ENCODE results near the gene FSTL4. TPM values are rescaled to one million over a fixed set of nuclear protein-coding genes. Genes with fewer than 3 reads are reported as not detected.

Gene FSTL4
- total RNA-seq, 6 donors from 2014 or later: 0.49 to 4.6 (median 1.1) TPM

- no peaks in the 10 kb centered on the region for H3K9me3 ChIP-seq
- no peaks in the 10 kb centered on the region for H3K36me3 ChIP-seq
- no peak for DNase-seq
- no peak overlapping the region for H3K27ac ChIP-seq
- ATAC-seq (ENCODE audit: low FRiP score in 2 of 2): no peak
- TF ChIP-seq EP300 (IDR thresholded peaks at IDR 0.05) (no peak), CTCF (IDR thresholded peaks at IDR 0.05) (no peak), POLR2AphosphoS5 (IDR thresholded peaks at IDR 0.05) (no peak), POLR2A (IDR thresholded peaks at IDR 0.05) (no peak)
- H3K27me3 ChIP-seq: no peaks in the 10 kb centered on the region
- H3K4me1 ChIP-seq: no peaks in the 10 kb centered on the region
- 75 to 86% methylated on average over 1 to 2 of the region's 2 CpGs for WGBS, 2 donors
- H3K4me3 ChIP-seq: no peak overlapping the region
These were observed 345.8 kb downstream of the FSTL4 start for GRCh38 chr5:133266527-133266878.

- no peaks in the 10 kb centered on the region for H3K4me1 ChIP-seq
- H3K4me3 ChIP-seq: no peak overlapping the region
- TF ChIP-seq EP300 (IDR thresholded peaks at IDR 0.05) (no peak), POLR2AphosphoS5 (IDR thresholded peaks at IDR 0.05) (no peak), CTCF (IDR thresholded peaks at IDR 0.05) (no peak), POLR2A (IDR thresholded peaks at IDR 0.05) (no peak)
- H3K27ac ChIP-seq: no peak overlapping the region
- peak in 1 of 2 donors; percentile 12 for ATAC-seq (ENCODE audit: low FRiP score in 2 of 2)
- DNase-seq: no peak
- WGBS, 2 donors: 66 to 84% methylated on average over 4 to 15 of the region's 18 CpGs
- H3K27me3 ChIP-seq: no peaks in the 10 kb centered on the region
- no peaks in the 10 kb centered on the region for H3K9me3 ChIP-seq
- H3K36me3 ChIP-seq: no peaks in the 10 kb centered on the region
These were observed 346.4 kb downstream of the FSTL4 start for GRCh38 chr5:133265720-133266526.

- Histone ChIP-seq H3K4me3 (no peak overlapping the region), H3K36me3 (no peaks in the 10 kb centered on the region), H3K27ac (no peak overlapping the region), H3K9me3 (no peaks in the 10 kb centered on the region), H3K4me1 (no peaks in the 10 kb centered on the region), H3K27me3 (no peaks in the 10 kb centered on the region)
- WGBS, 2 donors: 79 to 91% methylated on average over 5 of the region's 5 CpGs
- no peak for ATAC-seq (ENCODE audit: low FRiP score in 2 of 2)
- TF ChIP-seq EP300 (IDR thresholded peaks at IDR 0.05): no peak
- TF ChIP-seq POLR2A (IDR thresholded peaks at IDR 0.05): no peak
- TF ChIP-seq POLR2AphosphoS5 (IDR thresholded peaks at IDR 0.05): no peak
- TF ChIP-seq CTCF (IDR thresholded peaks at IDR 0.05): no peak
- no peak for DNase-seq
These were observed 347.1 kb downstream of the FSTL4 start for GRCh38 chr5:133265257-133265656.

GRCh38 chr5:133262690-133263089 is 349.7 kb downstream of the FSTL4 start:
- Histone ChIP-seq H3K4me3 (no peak overlapping the region), H3K9me3 (no peaks in the 10 kb centered on the region), H3K27ac (no peak overlapping the region), H3K36me3 (no peaks in the 10 kb centered on the region), H3K27me3 (no peaks in the 10 kb centered on the region), H3K4me1 (no peaks in the 10 kb centered on the region)
- ATAC-seq (ENCODE audit: low FRiP score in 2 of 2) (no peak), DNase-seq (no peak)
- WGBS, 2 donors: 75 to 84% methylated on average over 4 of the region's 4 CpGs
- TF ChIP-seq EP300 (IDR thresholded peaks at IDR 0.05) (no peak), POLR2A (IDR thresholded peaks at IDR 0.05) (no peak), POLR2AphosphoS5 (IDR thresholded peaks at IDR 0.05) (no peak), CTCF (IDR thresholded peaks at IDR 0.05) (no peak)

- ATAC-seq (ENCODE audit: low FRiP score in 2 of 2) (no peak), DNase-seq (no peak)
- Histone ChIP-seq H3K9me3 (no peaks in the 10 kb centered on the region), H3K27ac (no peak overlapping the region), H3K4me1 (no peaks in the 10 kb centered on the region), H3K36me3 (no peaks in the 10 kb centered on the region), H3K27me3 (no peaks in the 10 kb centered on the region), H3K4me3 (no peak overlapping the region)
- no peak for TF ChIP-seq POLR2A (IDR thresholded peaks at IDR 0.05)
- TF ChIP-seq CTCF (IDR thresholded peaks at IDR 0.05): no peak
- TF ChIP-seq POLR2AphosphoS5 (IDR thresholded peaks at IDR 0.05): no peak
- TF ChIP-seq EP300 (IDR thresholded peaks at IDR 0.05): no peak
- 74 to 86% methylated on average over 6 of the region's 6 CpGs for WGBS, 2 donors
These were observed 350.3 kb downstream of the FSTL4 start for GRCh38 chr5:133261993-133262392.

Measured in upper lobe of left lung (tissue), 6 donors.